Epithelial cell of proximal tubule (primary cell): Measurements from ENCODE around the gene CCHCR1. TPM values are rescaled to one million over a fixed set of nuclear protein-coding genes. Genes with fewer than 3 reads are reported as not detected.
A peak's percentile ranks its signal among the peaks of the same experiment; 100 is the strongest.

Source experiments
- DNase-seq: peaks from one replicate; pipeline ENCODE4 v3.0.0-alpha.2; 2011; ENCODE audit warnings: low read depth
- H3K4me3 ChIP-seq: 2 replicates; pipeline ENCODE4 v1.5.1; 2011; ENCODE audit warnings: low read depth, mild to moderate bottlenecking, low read length
- CTCF ChIP-seq: conservative IDR thresholded peaks from 2 replicates; pipeline ENCODE4 v1.5.1; 2012; ENCODE audit warnings: low read depth, mild to moderate bottlenecking, low read length
- total RNA-seq: library from RNA; depleted of rRNA; stranded (reverse); fragments of >200 nt; gene quantifications from 2 replicates; pipeline ENCODE4 v1.2.3, GENCODE V29; 2015

Gene CCHCR1
- total RNA-seq, 1 donor from 2014 or later = 23.2 TPM

GRCh38 chr6:31130751-31131150 is 26.9 kb downstream of the CCHCR1 start:
- no peak overlapping the region for H3K4me3 ChIP-seq
- DNase-seq = no peak
- no peak for TF ChIP-seq CTCF

GRCh38 chr6:31129130-31129529 is 28.5 kb downstream of the CCHCR1 start:
- H3K4me3 ChIP-seq = no peak overlapping the region
- no peak for DNase-seq
- TF ChIP-seq CTCF = no peak

- DNase-seq = no peak
- peak; percentile 83 for TF ChIP-seq CTCF
These were observed 29.4 kb downstream of the CCHCR1 start for GRCh38 chr6:31128093-31128676.

GRCh38 chr6:31126396-31127175 is 31.0 kb downstream of the CCHCR1 start:
- no peak for TF ChIP-seq CTCF
- no peak for DNase-seq
- no peak overlapping the region for H3K4me3 ChIP-seq

More at GRCh38 chr6:31128093-31128676, 29.4 kb downstream of the CCHCR1 start:
- H3K4me3 ChIP-seq = no peak overlapping the region

GRCh38 chr6:31125586-31126363 is 31.8 kb downstream of the CCHCR1 start:
- DNase-seq = no peak
- no peak for TF ChIP-seq CTCF
- no peak overlapping the region for H3K4me3 ChIP-seq

- no peak overlapping the region for H3K4me3 ChIP-seq
- TF ChIP-seq CTCF = no peak
- no peak for DNase-seq
These were observed 32.4 kb downstream of the CCHCR1 start for GRCh38 chr6:31125162-31125561.
